HUES6 (cell line): ENCODE results near the gene WWP2.

Experiments
- H3K27ac ChIP-seq: 2 replicates; pipeline ENCODE4 v1.7.0; 2013; ENCODE audit warnings: low read depth, mild to moderate bottlenecking, low read length, inconsistent platforms
- H3K27me3 ChIP-seq: 2 replicates; pipeline ENCODE4 v1.6.1; 2013; ENCODE audit warnings: low read length; ENCODE audit not compliant: control insufficient read depth, insufficient read depth
- H3K36me3 ChIP-seq: 2 replicates; pipeline ENCODE4 v1.6.1; 2013; ENCODE audit warnings: low read length; ENCODE audit not compliant: control insufficient read depth, insufficient read depth
- H3K4me1 ChIP-seq: 2 replicates; pipeline ENCODE4 v1.6.1; 2013; ENCODE audit warnings: low read length; ENCODE audit not compliant: control insufficient read depth, insufficient read depth
- H3K4me3 ChIP-seq: 2 replicates; pipeline ENCODE4 v1.5.1; 2013; ENCODE audit warnings: low read depth, low read length
- H3K9ac ChIP-seq: one replicate; pipeline ENCODE4 v1.6.1; 2013; ENCODE audit warnings: mild to moderate bottlenecking, low read length
- H3K9me3 ChIP-seq: 2 replicates; pipeline ENCODE4 v1.6.1; 2013; ENCODE audit warnings: low read depth, low read length; ENCODE audit not compliant: control insufficient read depth, insufficient read depth

WWP2 gene

DNA sequence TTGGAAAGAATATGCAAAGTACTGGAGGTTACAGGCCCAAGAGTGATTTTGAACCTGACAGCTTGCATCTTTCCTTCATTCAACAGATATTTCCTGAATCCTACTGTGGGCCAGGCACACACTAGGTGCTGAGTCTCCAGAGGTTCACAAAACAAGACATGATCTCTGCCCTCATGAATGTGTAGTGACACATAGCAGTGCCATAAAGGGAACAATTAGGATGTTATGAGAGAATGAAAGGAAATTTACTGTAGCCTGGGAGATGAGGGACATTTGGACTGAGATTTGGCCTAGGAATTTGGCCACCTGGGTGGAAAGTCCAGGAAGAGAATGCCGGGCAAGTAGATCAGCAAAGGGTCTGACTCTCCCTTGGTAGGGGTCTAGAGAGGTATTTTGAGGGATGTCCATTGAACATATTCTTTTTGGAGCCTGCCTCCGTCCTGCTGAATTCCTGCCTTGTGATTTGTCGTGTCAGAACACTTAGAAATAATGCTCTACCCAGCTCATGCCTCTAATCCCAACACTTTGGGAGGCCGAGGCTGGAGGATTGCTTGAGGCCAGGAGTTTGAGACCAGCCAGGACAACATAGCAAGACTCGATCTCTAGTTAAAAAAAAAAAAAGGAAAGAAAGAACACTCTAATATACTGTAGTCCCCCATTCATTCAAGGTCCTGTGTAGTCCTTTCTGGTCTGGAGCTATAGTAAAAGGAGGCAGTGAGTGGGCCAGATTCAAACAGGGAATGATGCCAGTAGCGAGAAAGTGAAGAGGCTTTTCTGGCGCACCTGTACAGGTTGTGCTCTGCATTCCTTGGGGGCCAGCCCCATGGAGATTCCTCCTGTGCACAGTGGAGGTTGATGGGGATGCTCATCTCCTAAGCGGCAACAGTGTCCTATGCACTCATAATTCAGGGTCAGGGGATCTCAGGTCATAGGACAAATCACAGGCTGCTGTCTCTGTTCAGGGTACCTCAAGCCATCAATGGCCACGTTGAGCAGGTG, 98.4 kb downstream of the WWP2 start:
- H3K4me1 ChIP-seq = no peaks in the 10 kb centered on the region
- no peak overlapping the region for H3K27ac ChIP-seq
- H3K9ac ChIP-seq = no peak overlapping the region
- no peaks in the 10 kb centered on the region for H3K27me3 ChIP-seq
- no peak overlapping the region for H3K4me3 ChIP-seq
- H3K9me3 ChIP-seq = no peaks in the 10 kb centered on the region
- H3K36me3 ChIP-seq = no peaks in the 10 kb centered on the region

DNA sequence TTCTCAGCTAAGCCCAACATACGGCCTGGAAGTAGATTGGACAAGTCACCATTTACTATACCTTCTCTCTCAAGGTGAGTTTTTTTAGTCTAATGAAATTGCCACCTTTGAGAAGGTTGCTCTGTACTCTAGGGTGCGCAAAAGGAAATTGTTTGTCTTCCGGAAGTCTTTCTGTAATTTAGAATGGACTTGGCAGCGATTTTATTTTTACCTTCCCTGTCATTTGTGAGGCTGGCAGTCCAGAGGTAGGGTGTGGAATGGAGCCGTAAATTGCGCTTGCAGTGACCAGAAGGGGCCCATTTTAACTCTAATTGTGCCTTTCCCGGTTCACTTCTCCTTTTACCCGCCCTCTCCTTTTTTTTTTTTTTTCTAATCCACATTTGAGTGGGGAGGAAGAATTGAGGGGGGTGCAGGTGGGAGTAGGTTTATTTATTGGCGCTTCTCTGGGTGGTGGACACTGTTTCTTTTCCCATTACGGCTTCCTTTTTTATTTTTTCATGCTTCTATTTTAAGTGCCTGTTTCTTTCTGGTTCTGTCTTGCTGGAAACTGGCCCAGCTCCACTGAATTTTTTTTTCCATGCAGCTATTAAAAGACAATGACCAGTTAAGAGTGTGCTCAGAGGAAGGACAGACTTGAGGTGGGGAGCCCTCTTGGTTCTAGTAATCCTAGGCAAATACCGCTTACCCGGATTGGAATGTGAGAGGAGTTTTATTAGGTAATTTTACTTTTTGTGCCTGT, 99.3 kb downstream of the WWP2 start:
- Histone ChIP-seq H3K4me1 (no peaks in the 10 kb centered on the region), H3K4me3 (no peak overlapping the region), H3K36me3 (no peaks in the 10 kb centered on the region), H3K9ac (no peak overlapping the region), H3K9me3 (no peaks in the 10 kb centered on the region), H3K27me3 (no peaks in the 10 kb centered on the region), H3K27ac (no peak overlapping the region)

DNA sequence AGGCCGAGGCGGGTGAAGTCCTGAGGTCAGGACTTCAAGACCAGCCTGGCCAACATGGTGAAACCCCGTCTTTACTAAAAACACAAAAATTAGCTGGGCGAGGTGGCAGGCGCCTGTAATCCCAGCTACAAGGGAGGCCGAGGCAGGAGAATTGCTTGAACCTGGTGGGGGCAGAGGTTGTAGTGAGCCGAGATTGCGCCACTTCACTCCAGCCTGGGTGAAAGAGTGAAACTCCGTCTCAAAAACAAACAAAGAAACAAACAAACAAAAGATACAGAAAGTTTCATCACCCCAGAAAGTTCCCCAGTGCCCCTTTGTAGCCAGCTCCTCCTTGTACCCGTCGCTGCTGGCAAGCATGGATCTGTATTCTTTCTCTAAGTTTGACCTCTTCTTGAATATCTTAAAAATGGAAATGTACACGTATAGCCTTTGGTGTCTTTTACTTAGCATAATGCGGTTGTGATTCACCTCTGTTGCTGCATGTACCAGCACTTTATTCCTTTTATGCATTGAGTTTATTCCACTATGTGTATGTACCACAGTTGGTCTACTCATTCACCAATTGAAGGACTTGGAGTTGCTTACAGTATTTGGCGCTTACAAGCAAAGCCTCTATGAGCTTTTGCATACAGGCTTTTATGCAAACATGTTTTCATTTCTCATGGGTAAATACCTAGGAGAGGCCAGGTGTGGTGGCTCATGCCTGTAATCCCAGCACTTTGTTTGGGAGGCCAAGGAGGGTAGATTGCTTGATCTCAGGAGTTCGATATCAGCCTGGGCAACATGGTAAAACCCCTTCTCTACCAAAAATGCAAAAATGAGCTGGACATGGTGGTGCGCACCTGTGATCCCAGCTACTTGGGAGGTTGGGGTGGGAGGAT, 101.5 kb downstream of the WWP2 start:
- no peaks in the 10 kb centered on the region for H3K36me3 ChIP-seq
- H3K4me1 ChIP-seq = no peaks in the 10 kb centered on the region
- H3K27ac ChIP-seq = no peak overlapping the region
- no peaks in the 10 kb centered on the region for H3K9me3 ChIP-seq
- no peak overlapping the region for H3K4me3 ChIP-seq
- no peak overlapping the region for H3K9ac ChIP-seq
- no peaks in the 10 kb centered on the region for H3K27me3 ChIP-seq

DNA sequence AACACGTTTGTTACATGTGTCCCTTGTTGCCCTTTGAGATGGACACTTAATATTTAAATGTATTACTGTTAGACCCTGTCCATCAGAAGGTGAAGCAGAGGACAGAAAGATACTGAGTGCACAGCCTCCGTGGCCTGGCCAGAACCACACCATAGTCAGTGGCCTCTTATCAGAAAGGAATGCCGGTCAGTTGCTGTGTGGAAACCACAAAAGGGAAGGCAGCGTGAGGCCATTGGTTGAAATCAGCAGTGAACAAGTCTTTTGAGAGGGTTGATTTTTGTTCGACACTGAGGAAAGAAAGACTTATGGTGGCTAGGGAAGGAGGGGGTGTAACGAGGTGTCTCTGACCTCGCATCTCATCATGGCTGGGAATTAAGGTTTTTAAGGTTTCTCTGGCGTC, 103.6 kb downstream of the WWP2 start:
- Histone ChIP-seq H3K27me3 (no peaks in the 10 kb centered on the region), H3K27ac (no peak overlapping the region)

DNA sequence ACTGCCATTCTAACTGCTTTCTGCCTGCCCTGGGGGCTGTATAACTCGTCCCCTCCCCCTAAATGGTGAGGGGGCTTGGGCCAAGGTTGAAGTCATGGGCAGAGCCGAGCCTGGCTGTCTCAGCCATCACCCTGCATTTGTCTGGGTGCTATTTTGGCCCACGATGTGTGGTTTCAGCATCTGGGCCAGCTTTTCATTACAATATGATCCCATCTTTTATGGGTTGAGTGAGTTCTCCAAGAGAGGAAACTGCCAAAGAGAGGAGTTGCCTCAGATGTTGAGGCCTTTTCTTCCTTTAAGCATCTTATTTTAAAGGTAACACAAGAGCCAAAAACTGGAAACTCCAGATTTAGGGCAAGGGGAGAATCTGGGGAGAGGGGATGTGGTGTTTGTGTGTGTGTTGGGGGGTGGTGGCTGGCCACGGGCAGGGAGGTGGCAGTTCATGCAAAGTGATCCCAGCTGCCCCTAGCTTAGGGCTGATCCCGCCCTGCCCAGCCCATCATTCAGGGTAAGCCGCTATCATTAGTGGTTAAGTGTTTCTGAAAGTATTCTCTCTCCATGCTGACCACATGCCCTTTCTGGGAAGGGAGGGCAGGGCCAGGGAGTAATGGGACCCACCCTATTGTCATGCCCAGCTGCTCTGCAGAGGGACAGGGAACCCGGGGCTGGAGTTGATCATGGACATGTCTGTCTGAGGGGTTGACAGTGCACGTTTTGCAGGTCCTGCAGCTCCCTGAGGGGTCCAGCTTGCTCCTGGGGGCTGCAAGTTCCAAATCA, 105.8 kb downstream of the WWP2 start:
- Histone ChIP-seq H3K9me3 (no peaks in the 10 kb centered on the region), H3K27me3 (no peaks in the 10 kb centered on the region), H3K9ac (no peak overlapping the region), H3K36me3 (peaks cover 9% of the 10 kb centered on the region), H3K4me3 (no peak overlapping the region), H3K4me1 (no peaks in the 10 kb centered on the region), H3K27ac (no peak overlapping the region)

More for the DNA sequence above, 103.6 kb downstream of the WWP2 start:
- Histone ChIP-seq H3K9ac (no peak overlapping the region), H3K9me3 (no peaks in the 10 kb centered on the region), H3K4me1 (no peaks in the 10 kb centered on the region), H3K36me3 (no peaks in the 10 kb centered on the region), H3K4me3 (no peak overlapping the region)

DNA sequence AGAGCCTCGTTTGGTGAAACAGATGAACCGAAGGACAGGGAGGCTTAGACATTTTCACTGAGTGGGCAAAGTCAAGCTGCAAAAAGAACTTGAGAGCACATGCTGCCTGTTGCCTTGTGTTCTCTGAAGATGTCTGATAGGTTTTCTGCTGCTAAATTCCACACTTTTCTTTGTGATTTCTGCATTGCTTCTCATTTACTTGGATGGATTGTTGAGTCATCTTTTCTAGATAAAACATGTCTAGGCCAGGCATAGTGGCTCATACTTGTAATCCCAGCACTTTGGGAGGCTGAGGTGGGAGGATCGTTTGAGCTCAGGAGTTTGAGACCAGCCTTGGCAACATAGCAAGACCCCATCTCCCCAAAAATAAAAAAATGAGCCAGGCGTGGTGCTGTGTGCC, 108.6 kb downstream of the WWP2 start:
- H3K9ac ChIP-seq = no peak overlapping the region
- H3K27me3 ChIP-seq = no peaks in the 10 kb centered on the region
- H3K9me3 ChIP-seq = no peaks in the 10 kb centered on the region
- H3K27ac ChIP-seq = no peak overlapping the region
- H3K4me3 ChIP-seq = no peak overlapping the region
- no peaks in the 10 kb centered on the region for H3K4me1 ChIP-seq
- H3K36me3 ChIP-seq = peaks cover 13% of the 10 kb centered on the region

DNA sequence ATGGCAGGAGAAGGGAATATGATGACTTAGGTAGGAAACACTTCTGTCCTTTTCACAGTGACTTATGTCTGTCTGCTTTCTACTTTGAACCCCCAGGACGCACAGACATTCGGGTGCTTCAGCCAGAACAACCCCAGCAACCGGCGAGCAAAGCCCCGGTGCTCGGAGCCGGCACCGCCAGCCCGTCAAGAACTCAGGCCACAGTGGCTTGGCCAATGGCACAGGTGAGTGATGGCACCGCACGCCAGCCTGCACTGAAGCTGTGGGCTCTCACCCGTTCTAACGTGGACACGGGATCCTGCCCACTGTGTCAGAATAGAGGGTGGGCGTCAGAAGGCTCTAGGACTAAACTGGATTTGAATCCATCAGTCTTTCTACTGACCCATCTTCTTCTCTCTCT, 109.6 kb downstream of the WWP2 start:
- H3K27ac ChIP-seq = no peak overlapping the region
- no peaks in the 10 kb centered on the region for H3K27me3 ChIP-seq
- H3K4me3 ChIP-seq = no peak overlapping the region
- H3K4me1 ChIP-seq = no peaks in the 10 kb centered on the region
- no peak overlapping the region for H3K9ac ChIP-seq
- peaks cover 15% of the 10 kb centered on the region for H3K36me3 ChIP-seq
- H3K9me3 ChIP-seq = peaks cover 3% of the 10 kb centered on the region

DNA sequence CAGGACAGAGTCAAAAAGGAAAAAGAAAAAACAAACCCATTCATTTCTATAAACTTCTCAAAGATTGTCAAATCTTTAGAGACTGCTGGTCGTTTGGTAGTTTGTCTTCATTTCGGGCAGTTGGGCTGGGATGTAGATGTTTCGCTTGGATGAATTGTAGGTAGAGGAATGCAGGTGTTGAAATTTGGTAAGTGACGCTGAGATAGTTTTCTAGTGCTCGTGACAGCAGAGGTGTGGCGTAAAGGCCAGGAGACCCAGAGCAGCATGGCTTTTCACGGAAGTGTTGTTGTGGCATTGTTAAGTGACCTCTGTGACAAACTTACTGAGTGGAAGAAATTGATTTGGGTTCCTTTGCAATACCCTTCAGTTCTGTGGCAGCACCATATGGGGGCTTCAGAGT, 110.8 kb downstream of the WWP2 start:
- Histone ChIP-seq H3K27ac (no peak overlapping the region), H3K27me3 (no peaks in the 10 kb centered on the region), H3K9me3 (peaks cover 10% of the 10 kb centered on the region), H3K9ac (no peak overlapping the region), H3K36me3 (peaks cover 19% of the 10 kb centered on the region), H3K4me3 (no peak overlapping the region), H3K4me1 (no peaks in the 10 kb centered on the region)

DNA sequence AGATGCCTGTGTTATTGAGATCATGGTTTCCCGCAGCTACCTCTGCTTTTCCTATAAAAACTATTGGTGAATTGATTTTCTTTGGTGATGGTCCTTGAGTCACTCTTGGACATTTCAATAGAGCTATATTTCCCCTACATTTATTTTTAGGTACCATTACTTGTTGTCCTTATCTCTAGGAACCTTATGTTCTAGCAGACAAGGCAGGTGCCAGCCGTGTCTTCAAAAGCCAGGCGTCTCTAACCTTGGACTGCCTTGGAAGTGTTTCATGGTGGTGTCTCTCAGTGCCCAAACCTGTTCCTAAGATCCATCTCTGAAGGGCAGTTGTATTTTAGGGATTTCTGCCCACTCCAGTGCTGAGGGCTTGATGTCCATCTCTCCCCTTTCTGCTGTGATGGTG, 111.7 kb downstream of the WWP2 start:
- Histone ChIP-seq H3K4me1 (no peaks in the 10 kb centered on the region), H3K9me3 (peaks cover 10% of the 10 kb centered on the region), H3K36me3 (peaks cover 19% of the 10 kb centered on the region), H3K27ac (no peak overlapping the region), H3K4me3 (no peak overlapping the region), H3K27me3 (no peaks in the 10 kb centered on the region), H3K9ac (no peak overlapping the region)

DNA sequence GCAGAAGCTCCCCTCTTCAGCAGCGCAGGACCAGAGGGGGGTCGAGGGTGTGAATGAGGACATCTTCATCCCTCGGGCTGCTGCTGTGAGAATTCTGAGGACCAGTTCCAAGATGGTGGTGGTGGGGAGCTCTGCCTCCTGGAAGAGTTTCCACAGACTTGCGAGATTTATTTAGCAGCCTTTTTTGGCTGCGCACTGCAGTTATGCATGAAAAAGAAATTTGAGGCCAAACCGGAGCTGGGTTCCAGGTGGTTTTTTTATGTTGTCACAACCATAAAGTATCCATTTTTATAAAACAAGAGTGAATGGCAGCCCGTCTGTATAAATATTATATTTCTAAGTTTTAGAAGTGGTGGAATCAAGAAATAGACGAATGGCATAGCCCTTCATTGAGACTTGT, 112.1 kb downstream of the WWP2 start:
- H3K9me3 ChIP-seq = peaks cover 10% of the 10 kb centered on the region
- no peaks in the 10 kb centered on the region for H3K27me3 ChIP-seq
- no peak overlapping the region for H3K4me3 ChIP-seq
- H3K9ac ChIP-seq = no peak overlapping the region
- no peak overlapping the region for H3K27ac ChIP-seq
- H3K36me3 ChIP-seq = peaks cover 19% of the 10 kb centered on the region
- H3K4me1 ChIP-seq = no peaks in the 10 kb centered on the region
